ACC112 (cell line): Measurements from ENCODE around the gene PMPCA.

ENCODE experiments used
- H2AFZ ChIP-seq: fragments of 200-600 bp; sonication (generic); one replicate; pipeline ENCODE4 v1.6.0; 2017; ENCODE audit warnings: antibody characterized with exemption, low read length; ENCODE audit not compliant: unreplicated experiment
- H3K27ac ChIP-seq: fragments of 200-600 bp; sonication (generic); 2 replicates; pipeline ENCODE4 v1.5.1; 2014; ENCODE audit warnings: low read depth, mild to moderate bottlenecking, antibody characterized with exemption, low read length, moderate library complexity
- H3K27me3 ChIP-seq: fragments of 200-600 bp; sonication (generic); 2 replicates; pipeline ENCODE4 v1.6.1; 2014; ENCODE audit warnings: mild to moderate bottlenecking, antibody characterized with exemption, low read length, moderate library complexity, mixed read lengths; ENCODE audit not compliant: insufficient read depth
- H3K36me3 ChIP-seq: fragments of 200-600 bp; sonication (generic); 2 replicates; pipeline ENCODE4 v1.6.1; 2016; ENCODE audit warnings: mild to moderate bottlenecking, antibody characterized with exemption, low read length, moderate library complexity, mixed read lengths; ENCODE audit not compliant: insufficient read depth
- H3K4me1 ChIP-seq: fragments of 200-600 bp; sonication (generic); one replicate; pipeline ENCODE4 v1.6.1; 2016; ENCODE audit warnings: low read length, mixed read lengths; ENCODE audit not compliant: insufficient read depth, unreplicated experiment, control insufficient read depth
- H3K4me3 ChIP-seq: fragments of 200-600 bp; sonication (generic); 2 replicates; pipeline ENCODE4 v1.5.1; 2014; ENCODE audit warnings: mild to moderate bottlenecking, low read depth, low read length
- H3K79me2 ChIP-seq: fragments of 200-600 bp; sonication (generic); one replicate; pipeline ENCODE4 v1.6.0; 2016; ENCODE audit warnings: low read length; ENCODE audit not compliant: control insufficient read depth, unreplicated experiment, insufficient read depth

PMPCA gene

DNA sequence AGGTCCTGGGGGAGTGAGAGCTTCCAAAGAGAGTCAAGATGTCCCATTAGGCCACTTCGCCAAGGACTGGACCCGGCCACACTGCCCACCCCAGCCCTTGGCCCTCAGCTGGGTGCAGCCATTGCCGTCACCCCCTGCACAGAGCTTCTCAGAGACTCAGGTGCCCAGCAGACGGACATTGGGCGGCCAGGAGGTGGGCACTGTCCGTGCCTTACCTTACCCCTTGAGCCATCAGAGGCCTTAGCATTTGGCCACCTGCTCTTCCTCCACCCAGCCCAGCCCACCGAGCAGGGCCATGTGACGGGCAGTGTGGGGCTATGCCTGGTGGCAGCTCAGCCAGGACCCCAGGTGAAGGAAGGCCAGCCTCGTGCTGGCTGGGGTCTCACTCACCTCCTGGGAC is 43.6 kb upstream of the PMPCA start:
- H3K36me3 ChIP-seq, result no peaks in the 10 kb centered on the region
- no peaks in the 10 kb centered on the region for H3K27me3 ChIP-seq
- no peak overlapping the region for H3K4me3 ChIP-seq
- no peak overlapping the region for H2AFZ ChIP-seq
- peaks cover 7% of the 10 kb centered on the region for H3K4me1 ChIP-seq
- no peaks in the 10 kb centered on the region for H3K79me2 ChIP-seq
- no peak overlapping the region for H3K27ac ChIP-seq

DNA sequence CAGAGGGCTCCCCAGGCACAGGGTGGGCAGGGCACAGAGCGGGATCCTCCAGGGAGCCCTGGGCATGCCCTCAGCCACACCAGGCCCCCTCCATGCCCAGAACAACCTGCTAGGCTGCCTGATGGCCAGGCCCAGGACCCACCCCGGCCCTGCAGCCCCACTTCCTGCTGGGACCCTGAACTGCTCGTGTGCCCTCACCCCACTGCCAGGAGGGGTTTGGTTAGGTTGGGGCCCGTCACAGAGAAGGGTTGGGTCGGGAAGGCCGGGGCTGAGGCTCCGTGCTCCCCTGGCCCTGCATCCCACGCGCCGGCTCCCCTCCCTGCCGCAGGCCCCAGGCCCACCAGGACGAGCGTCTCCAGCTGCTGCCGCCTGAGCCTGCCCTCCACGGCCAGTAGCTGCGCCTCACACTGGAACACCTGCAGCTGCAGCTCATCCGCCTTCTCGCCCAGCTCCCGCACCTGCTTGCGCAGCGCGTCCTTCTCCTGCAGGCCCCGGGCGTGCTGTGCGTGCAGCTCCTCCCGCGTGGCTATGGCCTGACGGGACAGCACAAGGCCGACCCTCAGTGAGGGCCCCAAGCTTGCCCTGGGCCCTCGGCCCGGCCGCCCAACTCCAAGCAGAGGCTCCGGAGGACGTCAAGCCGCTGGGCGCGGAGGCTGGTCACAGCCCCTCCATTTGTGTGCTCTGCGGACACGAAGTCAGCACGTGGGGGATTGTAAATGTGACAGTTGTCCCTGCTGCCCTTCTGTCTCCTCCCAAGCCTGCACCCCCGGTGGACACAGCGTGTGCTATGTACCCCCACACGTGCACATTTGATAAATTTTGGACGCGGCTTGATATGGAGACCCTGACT is 42.9 kb upstream of the PMPCA start:
- Histone ChIP-seq H3K27me3 (no peaks in the 10 kb centered on the region), H2AFZ (no peak overlapping the region), H3K4me1 (peaks cover 8% of the 10 kb centered on the region), H3K36me3 (no peaks in the 10 kb centered on the region), H3K4me3 (no peak overlapping the region), H3K27ac (no peak overlapping the region), H3K79me2 (no peaks in the 10 kb centered on the region)

DNA sequence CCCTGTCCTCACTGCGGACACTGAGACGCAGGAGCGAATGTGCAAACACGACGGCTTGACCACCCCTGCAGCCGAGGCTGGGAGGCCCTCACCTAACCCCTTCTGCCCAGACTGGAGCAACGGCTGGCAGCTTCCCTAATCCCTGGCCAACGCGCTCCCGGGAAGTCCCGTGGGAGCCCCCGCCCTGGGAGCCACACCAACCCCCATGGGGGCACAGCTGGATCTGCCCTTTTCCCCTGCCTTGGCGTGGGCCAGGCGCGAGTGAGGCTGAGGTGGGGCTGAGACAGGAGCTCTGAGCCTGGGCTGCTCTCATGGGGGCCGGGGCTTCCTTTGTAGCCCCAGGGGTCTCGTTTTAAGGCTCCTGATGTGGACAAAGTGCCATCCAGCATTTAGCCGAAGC is 42.3 kb upstream of the PMPCA start:
- no peak overlapping the region for H2AFZ ChIP-seq
- H3K27ac ChIP-seq, result no peak overlapping the region
- no peaks in the 10 kb centered on the region for H3K79me2 ChIP-seq
- no peaks in the 10 kb centered on the region for H3K27me3 ChIP-seq
- H3K4me1 ChIP-seq, result peaks cover 9% of the 10 kb centered on the region
- no peak overlapping the region for H3K4me3 ChIP-seq
- no peaks in the 10 kb centered on the region for H3K36me3 ChIP-seq

DNA sequence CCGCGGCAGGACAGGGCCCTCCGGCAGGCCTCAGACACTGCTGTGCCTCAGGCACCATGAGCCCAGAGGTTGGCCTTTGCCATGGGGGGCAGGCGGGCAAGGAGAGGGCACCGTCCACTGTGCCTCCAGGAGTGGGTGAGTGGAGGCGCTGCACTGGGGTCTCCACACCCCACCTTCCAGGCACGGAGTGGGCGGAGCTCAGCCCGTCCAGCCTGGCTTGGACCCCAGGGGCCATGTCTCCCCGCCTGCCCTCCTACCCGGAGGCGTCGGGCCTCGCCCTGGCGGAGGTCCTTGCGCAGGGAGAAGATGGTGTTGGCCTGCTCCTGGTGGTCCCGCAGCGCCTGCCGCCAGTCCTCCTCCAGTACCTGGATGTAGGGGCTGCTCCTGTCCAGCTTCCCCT is 40.4 kb upstream of the PMPCA start:
- Histone ChIP-seq H3K27ac (no peak overlapping the region), H3K79me2 (no peaks in the 10 kb centered on the region), H3K36me3 (no peaks in the 10 kb centered on the region), H3K4me3 (no peak overlapping the region), H3K27me3 (no peaks in the 10 kb centered on the region), H3K4me1 (peaks cover 9% of the 10 kb centered on the region), H2AFZ (no peak overlapping the region)

DNA sequence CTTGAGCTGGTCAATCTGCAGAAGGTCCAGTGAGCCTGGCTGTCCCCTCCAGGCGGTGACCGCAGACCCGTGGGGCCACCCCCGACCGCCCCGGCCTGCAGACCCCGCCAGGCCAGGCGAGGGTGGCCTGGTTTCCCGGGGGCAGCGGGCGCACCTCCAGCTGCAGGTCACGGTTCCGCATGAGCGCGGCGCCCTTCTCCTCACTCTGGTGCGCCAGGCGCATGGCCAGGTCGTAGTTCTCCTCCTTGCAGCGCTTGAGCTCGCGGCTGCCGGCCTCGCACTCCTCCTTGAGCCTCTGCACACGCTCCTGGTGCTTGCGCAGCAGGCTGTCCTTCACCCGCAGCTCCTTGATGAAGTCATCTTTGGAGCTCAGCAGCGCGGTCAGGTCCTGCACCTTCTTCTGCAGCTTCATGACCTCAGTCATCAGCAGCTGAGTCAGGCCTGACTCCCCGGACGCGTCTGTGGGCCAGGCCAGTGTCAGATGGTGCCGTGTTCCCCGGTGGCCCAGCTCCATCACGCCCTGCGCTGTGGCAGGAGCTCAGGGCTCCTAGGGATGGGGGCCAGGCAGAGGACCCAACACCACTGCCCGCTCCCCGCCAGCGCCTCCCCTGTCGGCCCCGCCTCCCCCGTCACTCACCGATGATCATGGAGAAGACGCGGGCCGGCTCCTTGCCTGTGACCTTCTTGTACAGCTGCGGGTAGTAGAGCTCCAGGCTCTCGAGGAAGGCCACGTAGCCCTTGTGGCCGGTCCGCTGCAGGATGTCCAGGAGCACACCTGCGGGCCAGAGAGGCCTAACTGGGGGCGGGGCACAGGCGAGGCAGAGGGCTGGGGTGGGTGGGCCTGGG is 39.5 kb upstream of the PMPCA start:
- no peak overlapping the region for H3K4me3 ChIP-seq
- no peaks in the 10 kb centered on the region for H3K36me3 ChIP-seq
- peaks cover 9% of the 10 kb centered on the region for H3K4me1 ChIP-seq
- H2AFZ ChIP-seq, result no peak overlapping the region
- no peaks in the 10 kb centered on the region for H3K79me2 ChIP-seq
- no peak overlapping the region for H3K27ac ChIP-seq
- H3K27me3 ChIP-seq, result no peaks in the 10 kb centered on the region

DNA sequence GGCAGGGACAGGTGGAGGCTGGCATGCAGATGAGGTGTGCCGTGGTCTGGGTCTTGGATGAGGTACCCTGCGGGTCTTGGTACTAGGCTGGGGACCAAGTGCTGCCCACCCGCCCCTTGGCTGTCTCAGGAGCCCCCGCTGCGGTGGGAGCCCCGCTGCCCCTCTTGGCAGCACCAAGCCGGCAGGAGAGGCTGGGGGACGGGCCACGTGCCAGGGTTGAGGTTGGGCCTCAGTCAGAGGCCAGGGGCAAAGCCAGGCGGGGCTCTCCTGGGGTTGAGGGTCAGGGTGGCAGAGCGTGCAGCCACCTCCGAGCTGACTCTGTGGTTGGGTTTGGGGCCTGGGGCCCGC is 39.0 kb upstream of the PMPCA start:
- Histone ChIP-seq H3K79me2 (no peaks in the 10 kb centered on the region), H3K36me3 (no peaks in the 10 kb centered on the region), H2AFZ (no peak overlapping the region), H3K27ac (no peak overlapping the region), H3K4me3 (no peak overlapping the region), H3K27me3 (no peaks in the 10 kb centered on the region), H3K4me1 (peaks cover 9% of the 10 kb centered on the region)

DNA sequence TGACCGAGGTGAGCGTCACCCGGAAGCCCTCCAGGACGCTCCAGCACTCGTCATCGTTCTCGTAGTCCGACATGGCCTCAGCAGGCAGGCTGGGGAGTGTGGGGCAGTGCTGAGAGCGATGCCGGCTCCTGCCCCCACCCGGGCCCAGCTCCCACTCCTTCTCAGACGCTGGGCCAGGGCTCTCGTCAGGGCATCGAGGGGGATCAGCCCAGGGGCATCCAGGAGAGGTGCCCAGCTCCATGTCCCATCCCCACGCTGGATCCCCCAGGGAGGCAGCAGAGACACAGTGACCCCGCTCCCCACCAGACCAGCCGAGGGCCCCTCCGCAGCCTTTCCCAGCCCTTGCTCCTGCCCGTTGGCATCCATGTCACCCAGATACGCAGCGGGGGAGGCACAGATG is 38.5 kb upstream of the PMPCA start:
- H2AFZ ChIP-seq, result no peak overlapping the region
- H3K4me3 ChIP-seq, result no peak overlapping the region
- H3K27ac ChIP-seq, result no peak overlapping the region

DNA sequence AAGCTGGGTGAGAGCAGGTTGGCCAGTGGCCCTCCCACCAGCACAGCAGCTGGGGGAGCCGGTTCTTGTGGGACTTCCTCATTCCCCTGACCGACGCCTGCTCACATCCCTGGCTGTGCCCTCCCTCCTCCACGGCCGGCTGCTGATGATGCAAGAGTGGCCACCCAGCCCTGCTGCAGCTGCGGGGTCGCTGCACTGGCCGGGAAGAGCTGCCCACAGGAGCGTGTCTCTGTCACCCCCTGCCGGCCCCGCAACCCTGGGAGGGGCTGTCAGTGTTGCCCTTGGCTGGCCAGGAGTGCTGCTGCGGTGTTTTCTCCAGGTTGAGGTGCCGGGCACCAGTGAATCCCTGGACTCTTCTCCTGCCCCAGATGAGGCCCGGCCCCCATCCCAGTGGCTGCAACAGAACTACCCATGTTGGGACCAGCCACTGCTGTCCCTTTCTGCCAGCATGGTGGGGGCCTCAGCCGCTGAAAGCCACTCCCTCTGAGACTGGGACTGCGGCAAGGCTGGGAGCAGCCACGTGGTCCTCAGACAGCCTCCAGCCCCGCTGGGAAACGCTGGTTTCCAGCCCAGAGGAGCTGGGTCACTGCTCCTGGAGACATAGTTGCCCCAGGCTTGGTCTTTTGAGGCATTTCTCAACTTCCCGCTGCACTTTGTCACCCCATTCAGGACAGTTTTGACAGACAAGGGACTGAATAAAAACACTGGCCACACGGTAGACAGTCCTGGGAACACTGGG is 37.7 kb upstream of the PMPCA start:
- Histone ChIP-seq H3K27ac (no peak overlapping the region), H3K27me3 (no peaks in the 10 kb centered on the region), H3K4me3 (no peak overlapping the region), H3K79me2 (no peaks in the 10 kb centered on the region), H3K4me1 (peaks cover 9% of the 10 kb centered on the region), H2AFZ (no peak overlapping the region), H3K36me3 (no peaks in the 10 kb centered on the region)

More for the DNA sequence above, 38.5 kb upstream of the PMPCA start:
- Histone ChIP-seq H3K4me1 (peaks cover 9% of the 10 kb centered on the region), H3K36me3 (no peaks in the 10 kb centered on the region), H3K79me2 (no peaks in the 10 kb centered on the region), H3K27me3 (no peaks in the 10 kb centered on the region)

DNA sequence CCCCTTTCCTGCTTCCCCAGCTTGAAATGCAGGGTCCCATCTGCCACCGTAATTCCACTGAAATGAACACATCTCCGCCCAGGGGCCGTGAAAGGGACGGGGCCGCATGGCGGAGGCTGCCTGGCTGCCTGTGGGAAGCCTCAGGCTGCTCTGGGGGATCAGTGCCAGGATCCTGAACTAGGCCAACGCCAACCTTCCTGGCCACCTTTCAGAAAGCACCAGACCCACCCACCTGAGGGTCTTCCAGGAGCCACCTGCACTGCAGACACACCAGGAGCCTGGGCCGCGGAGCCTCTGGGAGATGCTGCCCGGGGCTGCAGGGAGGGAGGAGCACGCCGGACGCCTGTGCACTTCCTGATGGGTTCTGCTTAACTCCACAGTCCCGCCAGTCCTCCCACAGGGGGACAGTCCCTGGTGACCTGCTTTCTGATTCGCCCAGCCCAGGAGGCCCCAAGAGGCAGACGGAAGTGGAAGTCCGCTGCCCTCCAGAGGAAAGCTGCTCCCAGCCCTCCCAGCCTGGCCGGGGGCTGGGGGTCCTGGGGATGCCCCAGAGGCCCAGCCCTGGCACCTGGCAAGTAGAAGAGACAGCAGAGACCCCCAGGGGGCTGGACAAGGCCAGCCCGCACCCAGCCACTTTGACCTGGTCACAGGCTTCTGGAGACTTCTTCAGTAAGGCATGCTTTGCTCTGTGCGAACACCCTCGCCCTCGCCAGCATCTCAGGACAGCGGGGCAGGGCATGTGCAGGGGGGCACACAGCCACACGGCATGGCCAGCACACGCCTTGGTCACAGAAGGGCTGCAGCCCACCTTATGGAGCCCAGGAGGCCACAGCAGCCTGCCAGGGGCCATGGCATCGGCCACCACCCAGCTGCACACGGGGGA is 36.9 kb upstream of the PMPCA start, which contains the start of gene CARD9:
Gene CARD9 (minus strand): TSS at position 370 of the 883 bp plus-strand sequence. CDS start 1,591 bp downstream, outside the sequence.
- no peak within 1 kb of the TSS for H3K4me3 ChIP-seq
- H3K36me3 ChIP-seq, result no peaks in the 10 kb centered on the region
- peaks cover 9% of the 10 kb centered on the region for H3K4me1 ChIP-seq
- no peak within 1 kb of the TSS for H2AFZ ChIP-seq
- H3K27me3 ChIP-seq, result no peaks in the 10 kb centered on the region
- no peak within 1 kb of the TSS for H3K27ac ChIP-seq
- H3K79me2 ChIP-seq, result no peaks in the 10 kb centered on the region

DNA sequence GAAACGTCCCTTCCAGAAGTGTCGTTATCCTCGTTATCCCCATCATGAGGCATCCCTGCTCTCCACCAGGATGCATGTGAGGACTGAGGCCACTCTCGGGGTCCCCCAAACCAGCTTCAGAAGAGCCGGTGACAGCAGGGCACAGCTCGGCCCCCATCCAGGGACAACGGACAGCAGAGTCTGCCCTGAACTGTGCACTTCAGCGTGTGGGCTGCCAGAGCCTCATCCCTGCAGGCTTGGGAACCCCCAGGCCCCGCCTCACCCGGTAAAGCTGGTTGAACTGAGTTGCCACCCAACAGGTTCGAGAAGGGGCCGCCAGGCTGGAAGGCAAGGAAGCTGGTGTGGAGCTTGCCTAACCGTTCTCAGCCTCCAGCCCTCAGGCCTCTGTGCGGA is 36.3 kb upstream of the PMPCA start:
- Histone ChIP-seq H3K4me1 (peaks cover 9% of the 10 kb centered on the region), H3K4me3 (no peak overlapping the region), H3K36me3 (no peaks in the 10 kb centered on the region), H3K27ac (no peak overlapping the region), H3K27me3 (no peaks in the 10 kb centered on the region), H2AFZ (no peak overlapping the region), H3K79me2 (no peaks in the 10 kb centered on the region)
